Measurements from ENCODE around the gene GFOD1.

- TF ChIP-seq CTCF (conservative IDR thresholded peaks at IDR 0.05; ENCODE audit: low read length) (no peak), EZH2phosphoT487 (IDR thresholded peaks at IDR 0.05; ENCODE audit: borderline replicate concordance) (no peak)
Observed at GRCh38 chr6:13488015-13488895, 855 bp upstream of the GFOD1 start.
